ENCODE data around the gene ASPSCR1. TPM values are rescaled to one million over a fixed set of nuclear protein-coding genes. Genes with fewer than 3 reads are reported as not detected.
A peak's percentile ranks its signal among the peaks of the same experiment; 100 is the strongest.
"Not testable (repeated sequence)": the region's sequence is repeated elsewhere in the genome, so short reads cannot be mapped to it uniquely, and the experiment has no call there.

Gene ASPSCR1
- total RNA-seq, 4 donors from 2014 or later, result 10.1 to 21.0 (median 17.1) TPM

- TF ChIP-seq CTCF (IDR thresholded peaks at IDR 0.05) (peak; percentile 51 to 89 (median 77)), POLR2A (IDR thresholded peaks at IDR 0.05) (peak in 3 of 4 donors; percentile 58 to 95 (median 90))
- intact Hi-C loops (cut with DNase I), result no loop called here
- 0% methylated on average over 1 to 11 of the region's 92 CpGs for WGBS, 2 donors
- H3K9me3 ChIP-seq, result no peaks in the 10 kb centered on the region
- DNase-seq, result peak; percentile 87
- H3K36me3 ChIP-seq, result peaks cover 0 to 20% (median 0%) of the 10 kb centered on the region in 3 donors
- peaks cover 16 to 50% (median 19%) of the 10 kb centered on the region in 3 donors for H3K4me1 ChIP-seq
- H3K27ac ChIP-seq, result peak within 1 kb of the TSS; percentile 93 to 98 (median 96)
- peak within 1 kb of the TSS; percentile 53 to 82 (median 64) for H3K4me3 ChIP-seq
- H3K27me3 ChIP-seq, result peaks cover 0 to 1% (median 0%) of the 10 kb centered on the region in 4 donors
These were observed 59.9 kb downstream of the ASPSCR1 start, which contains the start of gene DCXR for GRCh38 chr17:82037092-82037888. Gene DCXR, minus strand, starts transcription at chr17:82037697. Its CDS starts 15 bp downstream, at chr17:82037682.

GRCh38 chr17:82037889-82038195, 60.4 kb downstream of the ASPSCR1 start:
- no peak for TF ChIP-seq CTCF (IDR thresholded peaks at IDR 0.05)
- TF ChIP-seq POLR2A (IDR thresholded peaks at IDR 0.05), result no peak
- WGBS, 2 donors, result 7 to 9% methylated on average over 7 to 8 of the region's 10 CpGs
- peak overlapping the region; percentile 53 to 82 (median 64) for H3K4me3 ChIP-seq

GRCh38 chr17:82038796-82039409, 61.5 kb downstream of the ASPSCR1 start:
- DNase-seq; H3K27ac ChIP-seq; H3K27me3 ChIP-seq; intact Hi-C loops (cut with DNase I); H3K4me3 ChIP-seq; H3K9me3 ChIP-seq: not testable (repeated sequence)
- 84 to 90% methylated on average over 16 of the region's 16 CpGs for WGBS, 2 donors
- peaks cover 0 to 20% (median 0%) of the 10 kb centered on the region in 3 donors for H3K36me3 ChIP-seq
- H3K4me1 ChIP-seq, result peaks cover 16 to 34% (median 19%) of the 10 kb centered on the region in 3 donors

More at GRCh38 chr17:82037889-82038195, 60.4 kb downstream of the ASPSCR1 start:
- H3K36me3 ChIP-seq, result peaks cover 0 to 20% (median 0%) of the 10 kb centered on the region in 3 donors
- intact Hi-C loops (cut with DNase I), result no loop called here
- H3K27ac ChIP-seq, result peak overlapping the region; percentile 93 to 98 (median 96)
- H3K4me1 ChIP-seq, result peaks cover 16 to 45% (median 19%) of the 10 kb centered on the region in 3 donors
- H3K27me3 ChIP-seq, result no peaks in the 10 kb centered on the region
- no peak for DNase-seq
- no peaks in the 10 kb centered on the region for H3K9me3 ChIP-seq

GRCh38 chr17:82039695-82040299, 62.4 kb downstream of the ASPSCR1 start:
- H3K27ac ChIP-seq, result no peak overlapping the region
- 98 to 100% methylated on average over 2 to 7 of the region's 8 CpGs for WGBS, 2 donors
- peaks cover 0 to 15% (median 0%) of the 10 kb centered on the region in 3 donors for H3K36me3 ChIP-seq
- no peak for DNase-seq
- no peak for TF ChIP-seq POLR2A (IDR thresholded peaks at IDR 0.05)
- no peak for TF ChIP-seq CTCF (IDR thresholded peaks at IDR 0.05)
- H3K4me3 ChIP-seq, result no peak overlapping the region
- no peaks in the 10 kb centered on the region for H3K27me3 ChIP-seq
- H3K9me3 ChIP-seq, result no peaks in the 10 kb centered on the region
- intact Hi-C loops (cut with DNase I), result no loop called here
- peaks cover 16 to 28% (median 19%) of the 10 kb centered on the region in 3 donors for H3K4me1 ChIP-seq

- TF ChIP-seq CTCF (IDR thresholded peaks at IDR 0.05), result no peak
- TF ChIP-seq POLR2A (IDR thresholded peaks at IDR 0.05), result no peak
- DNase-seq, result no peak
- intact Hi-C loops (cut with DNase I), result no loop called here
These were observed 63.9 kb downstream of the ASPSCR1 start for GRCh38 chr17:82041144-82041814.

More at GRCh38 chr17:82041144-82041814, 63.9 kb downstream of the ASPSCR1 start:
- 59 to 60% methylated on average over 17 of the region's 17 CpGs for WGBS, 2 donors
- Histone ChIP-seq H3K27me3 (no peaks in the 10 kb centered on the region), H3K27ac (no peak overlapping the region), H3K4me3 (no peak overlapping the region), H3K36me3 (peaks cover 0 to under 1% (median 0%) of the 10 kb centered on the region in 3 donors), H3K9me3 (no peaks in the 10 kb centered on the region), H3K4me1 (peaks cover 11 to 18% (median 12%) of the 10 kb centered on the region in 3 donors)

Data from esophagus squamous epithelium (tissue), 5 donors.